VCaP (cell line): Measurements from ENCODE around the gene NPIPA1.
"Not testable (repeated sequence)": the region's sequence is repeated elsewhere in the genome, so short reads cannot be mapped to it uniquely, and the experiment has no call there.

Experiments
- H3K27ac ChIP-seq: fragments of 450-650 bp; 2 replicates; pipeline ENCODE4 v1.5.1; 2017
- CTCF ChIP-seq: fragments of 450-650 bp; conservative IDR thresholded peaks from 2 replicates; pipeline ENCODE4 v1.5.1; 2017; ENCODE audit warnings: mild to moderate bottlenecking, moderate library complexity

The NPIPA1 gene

GRCh38 chr16:14963281-14964173, 26.3 kb downstream of the NPIPA1 start:
- H3K27ac ChIP-seq = no peak overlapping the region
- no peak for TF ChIP-seq CTCF

GRCh38 chr16:14965328-14965727, 28.1 kb downstream of the NPIPA1 start:
- no peak overlapping the region for H3K27ac ChIP-seq
- TF ChIP-seq CTCF = no peak

GRCh38 chr16:14969795-14970194, 32.6 kb downstream of the NPIPA1 start:
- not testable (repeated sequence) for H3K27ac ChIP-seq

- not testable (repeated sequence) for H3K27ac ChIP-seq
Measured at GRCh38 chr16:14971621-14972228, 34.5 kb downstream of the NPIPA1 start.

GRCh38 chr16:14973785-14974322, 36.6 kb downstream of the NPIPA1 start:
- peak overlapping the region; percentile 83 for H3K27ac ChIP-seq

GRCh38 chr16:14974331-14974655, 37.0 kb downstream of the NPIPA1 start:
- H3K27ac ChIP-seq = peak overlapping the region; percentile 83

- peak within 1 kb of the TSS; percentile 83 for H3K27ac ChIP-seq
Measured at GRCh38 chr16:14974656-14975417, 37.6 kb downstream of the NPIPA1 start, which contains the start of gene PDXDC1. PDXDC1 (plus strand) TSS chr16:14975026; CDS start chr16:14975200, 174 bp downstream.

- peak overlapping the region; percentile 83 for H3K27ac ChIP-seq
Measured at GRCh38 chr16:14975418-14976194, 38.4 kb downstream of the NPIPA1 start.

- H3K27ac ChIP-seq = not testable (repeated sequence)
Measured at GRCh38 chr16:14976971-14977736, 39.9 kb downstream of the NPIPA1 start.

GRCh38 chr16:14978281-14978680, 41.0 kb downstream of the NPIPA1 start:
- H3K27ac ChIP-seq = peak overlapping the region; percentile 78

GRCh38 chr16:14978908-14979307, 41.7 kb downstream of the NPIPA1 start:
- peak overlapping the region; percentile 78 for H3K27ac ChIP-seq

- H3K27ac ChIP-seq = peak overlapping the region; percentile 78
Measured at GRCh38 chr16:14981234-14981633, 44.0 kb downstream of the NPIPA1 start.

- H3K27ac ChIP-seq = peak overlapping the region; percentile 78
Measured at GRCh38 chr16:14982521-14982920, 45.3 kb downstream of the NPIPA1 start.

GRCh38 chr16:14988092-14988491, 50.8 kb downstream of the NPIPA1 start:
- not testable (repeated sequence) for H3K27ac ChIP-seq

- not testable (repeated sequence) for H3K27ac ChIP-seq
Measured at GRCh38 chr16:14988661-14989191, 51.5 kb downstream of the NPIPA1 start.

GRCh38 chr16:14989291-14990281, 52.3 kb downstream of the NPIPA1 start:
- H3K27ac ChIP-seq = not testable (repeated sequence)
